Skeletal muscle tissue (tissue), 4 donors: ENCODE data around the gene CLEC2D. TPM values are rescaled to one million over a fixed set of nuclear protein-coding genes. Genes with fewer than 3 reads are reported as not detected.

Source experiments
- H3K27ac ChIP-seq: one replicate; pipeline ENCODE4 v1.7.0; 2013; ENCODE audit warnings: mild to moderate bottlenecking, low read depth, low read length, inconsistent platforms
- H3K27me3 ChIP-seq, 3 donors: one replicate each; pipeline ENCODE4 v1.7.0; 2013; ENCODE audit warnings: low read length in 3 of 3; ENCODE audit not compliant: control insufficient read depth in 3 of 3, insufficient read depth in 3 of 3
- H3K36me3 ChIP-seq, 3 donors: one replicate each; pipeline ENCODE4 v1.7.0; 2013; ENCODE audit warnings: low read length in 3 of 3; ENCODE audit not compliant: control insufficient read depth in 3 of 3, insufficient read depth in 3 of 3
- H3K4me1 ChIP-seq, 3 donors: one replicate each; pipeline ENCODE4 v1.7.0; 2013; ENCODE audit warnings: low read length in 3 of 3, mild to moderate bottlenecking in 3 of 3; ENCODE audit not compliant: control insufficient read depth in 3 of 3, insufficient read depth in 3 of 3
- H3K4me3 ChIP-seq, 3 donors: one replicate each; pipeline ENCODE4 v1.7.0; 2013; ENCODE audit warnings: low read length in 3 of 3
- H3K9ac ChIP-seq, 3 donors: one replicate each; pipeline ENCODE4 v1.7.0; 2013; ENCODE audit warnings: low read length in 3 of 3, mild to moderate bottlenecking in 3 of 3, moderate library complexity in 2 of 3, low read depth in 1 of 3
- H3K9me3 ChIP-seq, 3 donors: one replicate each; pipeline ENCODE4 v1.7.0; 2013; ENCODE audit warnings: low read length in 3 of 3; ENCODE audit not compliant: control insufficient read depth in 3 of 3
- total RNA-seq: library from RNA; depleted of rRNA; stranded (reverse); fragments of >200 nt; gene quantifications from one replicate; pipeline ENCODE4 v1.2.3, GENCODE V29; 2014
- donor health status: Osteomylitis.

Gene CLEC2D, protein sequence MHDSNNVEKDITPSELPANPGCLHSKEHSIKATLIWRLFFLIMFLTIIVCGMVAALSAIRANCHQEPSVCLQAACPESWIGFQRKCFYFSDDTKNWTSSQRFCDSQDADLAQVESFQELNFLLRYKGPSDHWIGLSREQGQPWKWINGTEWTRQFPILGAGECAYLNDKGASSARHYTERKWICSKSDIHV
- 12.0 TPM for total RNA-seq

GRCh38 chr12:9669534-9669933, at the start of gene CLEC2D:
CLEC2D (plus strand) TSS chr12:9669713; CDS start chr12:9669735, 22 bp downstream.
- H3K4me1 ChIP-seq: peaks cover 0 to 7% (median 6%) of the 10 kb centered on the region in 3 donors
- H3K27ac ChIP-seq: no peak within 1 kb of the TSS
- no peak within 1 kb of the TSS for H3K4me3 ChIP-seq
- H3K9me3 ChIP-seq: no peaks in the 10 kb centered on the region
- no peak within 1 kb of the TSS for H3K9ac ChIP-seq
- peaks cover 0 to 5% (median 0%) of the 10 kb centered on the region in 3 donors for H3K36me3 ChIP-seq
- H3K27me3 ChIP-seq: no peaks in the 10 kb centered on the region

DNA sequence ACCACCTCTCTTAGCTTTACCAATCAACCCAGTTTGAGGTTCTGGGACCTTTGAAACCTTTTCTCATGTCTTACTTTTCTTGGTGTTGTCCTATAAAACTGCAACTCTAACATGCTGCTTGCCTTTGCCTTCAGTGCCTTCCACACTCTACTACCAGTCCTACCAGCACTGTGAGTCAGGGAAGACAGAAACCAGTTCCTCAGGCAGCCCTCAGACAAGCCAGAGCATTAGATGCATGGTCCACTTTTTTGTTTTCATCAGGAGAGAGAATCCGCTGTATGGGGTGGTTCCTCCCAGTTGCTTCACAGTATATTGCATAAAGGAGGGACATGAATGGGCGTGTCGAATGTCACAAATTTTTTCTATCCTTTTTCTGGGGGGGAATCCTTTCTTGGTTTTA, 44.5 kb upstream of the CLEC2D start:
- no peak overlapping the region for H3K27ac ChIP-seq
- H3K4me1 ChIP-seq: no peaks in the 10 kb centered on the region
- no peaks in the 10 kb centered on the region for H3K9me3 ChIP-seq
- H3K27me3 ChIP-seq: no peaks in the 10 kb centered on the region
- no peaks in the 10 kb centered on the region for H3K36me3 ChIP-seq
- no peak overlapping the region for H3K9ac ChIP-seq
- H3K4me3 ChIP-seq: no peak overlapping the region

GRCh38 chr12:9626291-9626690, 43.2 kb upstream of the CLEC2D start:
- H3K27me3 ChIP-seq: no peaks in the 10 kb centered on the region
- no peak overlapping the region for H3K27ac ChIP-seq
- H3K4me1 ChIP-seq: no peaks in the 10 kb centered on the region
- H3K4me3 ChIP-seq: no peak overlapping the region
- H3K36me3 ChIP-seq: no peaks in the 10 kb centered on the region
- H3K9ac ChIP-seq: no peak overlapping the region
- no peaks in the 10 kb centered on the region for H3K9me3 ChIP-seq

GRCh38 chr12:9626821-9627220, 42.7 kb upstream of the CLEC2D start:
- no peak overlapping the region for H3K4me3 ChIP-seq
- H3K27me3 ChIP-seq: no peaks in the 10 kb centered on the region
- H3K9ac ChIP-seq: no peak overlapping the region

DNA sequence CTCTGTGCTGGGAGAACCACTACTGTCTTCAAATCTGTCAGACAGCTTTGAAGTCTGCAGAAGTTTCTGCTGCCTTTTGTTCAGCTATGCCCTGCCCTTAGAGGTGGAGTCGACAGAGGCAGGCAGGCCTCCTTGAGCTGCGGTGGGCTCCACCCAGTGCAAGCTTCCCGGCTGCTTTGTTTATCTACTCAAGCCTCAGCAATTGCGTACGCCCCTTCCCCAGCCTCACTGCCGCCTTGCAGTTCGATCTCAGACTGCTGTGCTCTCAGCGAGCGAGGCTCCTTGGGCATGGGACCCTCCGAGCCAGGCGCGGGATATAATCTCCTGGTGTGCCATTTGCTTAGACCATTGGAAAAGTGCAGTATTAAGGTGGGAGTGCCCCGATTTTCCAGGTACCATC, 36.7 kb upstream of the CLEC2D start:
- no peaks in the 10 kb centered on the region for H3K27me3 ChIP-seq
- H3K9me3 ChIP-seq: no peaks in the 10 kb centered on the region
- no peak overlapping the region for H3K4me3 ChIP-seq
- no peak overlapping the region for H3K27ac ChIP-seq
- H3K9ac ChIP-seq: no peak overlapping the region
- no peaks in the 10 kb centered on the region for H3K36me3 ChIP-seq
- H3K4me1 ChIP-seq: no peaks in the 10 kb centered on the region

More at GRCh38 chr12:9626821-9627220, 42.7 kb upstream of the CLEC2D start:
- Histone ChIP-seq H3K36me3 (no peaks in the 10 kb centered on the region), H3K4me1 (no peaks in the 10 kb centered on the region), H3K27ac (no peak overlapping the region), H3K9me3 (no peaks in the 10 kb centered on the region)

DNA sequence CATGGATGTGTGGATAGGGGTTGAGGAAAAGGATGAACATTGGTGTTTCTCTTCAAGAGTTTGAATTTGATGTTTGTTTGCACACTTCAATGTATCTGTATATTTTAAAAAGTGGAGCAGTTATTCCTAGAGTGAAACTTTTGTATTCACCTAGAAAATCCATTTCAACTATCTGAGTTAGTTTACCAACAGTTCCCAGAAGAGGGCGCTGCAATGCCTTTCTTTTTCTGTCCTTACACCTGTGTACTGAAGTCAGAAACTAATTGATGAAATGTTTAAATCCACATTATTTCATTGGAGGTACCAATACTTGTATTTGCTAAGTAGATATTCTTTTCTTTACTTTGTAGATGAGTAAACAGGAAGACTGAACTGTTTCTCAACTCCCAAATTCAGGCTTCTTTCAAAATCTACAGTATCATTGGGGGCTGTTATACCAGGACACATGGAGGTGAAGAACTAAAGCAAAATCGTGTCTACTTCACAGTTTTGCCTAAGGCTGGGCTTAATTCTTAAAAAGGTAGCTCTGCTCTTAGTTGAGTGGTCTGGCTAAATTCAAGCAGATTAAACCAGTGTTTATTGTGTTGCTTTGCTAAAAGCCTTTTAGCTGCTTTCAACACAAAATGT, 35.2 kb upstream of the CLEC2D start:
- no peaks in the 10 kb centered on the region for H3K27me3 ChIP-seq
- H3K36me3 ChIP-seq: no peaks in the 10 kb centered on the region
- no peaks in the 10 kb centered on the region for H3K9me3 ChIP-seq
- no peaks in the 10 kb centered on the region for H3K4me1 ChIP-seq
- no peak overlapping the region for H3K9ac ChIP-seq
- no peak overlapping the region for H3K27ac ChIP-seq
- no peak overlapping the region for H3K4me3 ChIP-seq

DNA sequence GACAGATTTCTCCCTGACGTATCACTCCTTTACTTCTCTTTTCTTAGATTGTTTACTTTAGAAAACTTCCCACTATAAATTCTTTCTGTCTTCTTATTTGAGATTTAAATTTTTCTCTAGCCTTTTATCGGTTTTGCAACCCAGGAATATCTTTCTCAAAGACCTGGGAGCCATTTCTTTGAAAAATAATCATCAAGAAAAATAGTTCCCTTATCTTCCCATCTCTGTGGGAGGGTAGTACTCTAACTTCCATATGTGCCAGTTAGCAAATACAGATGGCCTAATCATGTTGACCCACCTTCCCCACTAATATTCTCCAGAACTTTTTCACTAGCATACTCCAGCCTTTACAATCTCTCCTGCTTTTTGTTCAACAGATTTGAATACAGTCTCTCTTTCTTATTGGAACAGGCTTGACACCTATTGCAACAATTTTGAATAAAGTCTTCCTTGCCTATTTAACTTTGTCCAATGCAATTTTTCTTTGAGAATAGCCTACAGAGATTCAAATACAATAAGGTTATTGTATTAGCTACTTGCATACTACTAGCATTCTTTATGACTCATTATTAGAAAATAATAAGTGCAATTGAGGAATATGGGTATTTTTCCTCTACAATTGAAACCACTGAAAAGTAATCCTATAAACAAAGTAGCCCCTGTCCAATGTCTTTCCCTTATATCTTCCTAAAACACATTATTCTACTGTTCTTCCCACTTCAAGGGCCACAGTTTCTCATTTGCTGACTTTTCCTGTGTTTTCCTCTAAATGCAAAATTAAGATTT, 34.4 kb upstream of the CLEC2D start:
- no peak overlapping the region for H3K4me3 ChIP-seq
- H3K4me1 ChIP-seq: no peaks in the 10 kb centered on the region
- no peaks in the 10 kb centered on the region for H3K27me3 ChIP-seq
- H3K27ac ChIP-seq: no peak overlapping the region
- H3K9me3 ChIP-seq: no peaks in the 10 kb centered on the region
- H3K9ac ChIP-seq: no peak overlapping the region
- H3K36me3 ChIP-seq: no peaks in the 10 kb centered on the region

- H3K27ac ChIP-seq: no peak overlapping the region
- H3K9me3 ChIP-seq: no peaks in the 10 kb centered on the region
- H3K36me3 ChIP-seq: no peaks in the 10 kb centered on the region
- no peak overlapping the region for H3K4me3 ChIP-seq
- H3K9ac ChIP-seq: no peak overlapping the region
- H3K27me3 ChIP-seq: no peaks in the 10 kb centered on the region
- no peaks in the 10 kb centered on the region for H3K4me1 ChIP-seq
These were observed 33.2 kb upstream of the CLEC2D start for GRCh38 chr12:9636150-9636850.

- Histone ChIP-seq H3K9ac (no peak overlapping the region), H3K9me3 (no peaks in the 10 kb centered on the region), H3K27me3 (no peaks in the 10 kb centered on the region), H3K36me3 (no peaks in the 10 kb centered on the region), H3K4me1 (no peaks in the 10 kb centered on the region), H3K27ac (no peak overlapping the region), H3K4me3 (no peak overlapping the region)
These were observed 32.7 kb upstream of the CLEC2D start for GRCh38 chr12:9636851-9637206.

DNA sequence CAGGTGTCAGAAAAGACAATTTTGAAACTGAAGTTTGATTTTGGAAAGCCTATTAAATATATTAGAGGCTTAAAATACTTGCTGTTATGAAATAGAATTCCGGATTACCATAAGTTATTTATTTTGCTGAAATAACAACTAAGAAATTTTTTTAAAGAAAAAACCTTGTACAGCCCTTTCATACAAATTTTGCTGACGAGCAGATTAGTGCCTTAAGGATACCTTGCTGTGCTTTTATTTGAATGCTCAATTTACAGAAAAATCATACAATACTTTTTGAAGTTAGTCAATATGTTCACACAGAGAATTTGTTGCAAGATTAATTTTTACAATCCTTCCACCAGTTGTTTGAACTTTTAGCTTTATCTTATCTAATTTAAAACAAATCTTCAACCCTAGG, 29.5 kb upstream of the CLEC2D start:
- Histone ChIP-seq H3K36me3 (no peaks in the 10 kb centered on the region), H3K4me3 (no peak overlapping the region), H3K27me3 (no peaks in the 10 kb centered on the region), H3K4me1 (no peaks in the 10 kb centered on the region), H3K9ac (no peak overlapping the region), H3K27ac (no peak overlapping the region), H3K9me3 (no peaks in the 10 kb centered on the region)
